ENCODE results near the gene ADGRF5.

DNA sequence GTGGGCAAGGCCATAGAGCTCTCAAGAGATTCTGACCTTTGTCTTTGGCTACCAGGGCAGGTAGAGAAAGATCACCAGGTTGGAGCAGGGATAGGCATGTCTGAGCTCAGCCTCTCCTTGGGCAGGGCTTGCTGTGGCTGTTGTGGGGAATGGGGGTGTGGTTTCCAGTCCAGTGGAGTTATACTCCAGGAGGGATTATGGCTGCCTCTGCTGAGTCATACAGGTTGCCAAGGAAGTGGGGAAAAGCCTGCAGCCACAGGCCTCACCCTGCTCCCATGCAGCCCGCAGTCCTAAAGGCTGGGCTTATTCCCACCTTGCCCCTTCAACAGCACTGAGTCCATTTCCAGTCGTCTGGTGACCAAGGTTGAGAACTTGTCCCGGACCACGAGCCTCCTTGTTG, 106.6 kb downstream of the ADGRF5 start:
- TF ChIP-seq, protein P1, sequence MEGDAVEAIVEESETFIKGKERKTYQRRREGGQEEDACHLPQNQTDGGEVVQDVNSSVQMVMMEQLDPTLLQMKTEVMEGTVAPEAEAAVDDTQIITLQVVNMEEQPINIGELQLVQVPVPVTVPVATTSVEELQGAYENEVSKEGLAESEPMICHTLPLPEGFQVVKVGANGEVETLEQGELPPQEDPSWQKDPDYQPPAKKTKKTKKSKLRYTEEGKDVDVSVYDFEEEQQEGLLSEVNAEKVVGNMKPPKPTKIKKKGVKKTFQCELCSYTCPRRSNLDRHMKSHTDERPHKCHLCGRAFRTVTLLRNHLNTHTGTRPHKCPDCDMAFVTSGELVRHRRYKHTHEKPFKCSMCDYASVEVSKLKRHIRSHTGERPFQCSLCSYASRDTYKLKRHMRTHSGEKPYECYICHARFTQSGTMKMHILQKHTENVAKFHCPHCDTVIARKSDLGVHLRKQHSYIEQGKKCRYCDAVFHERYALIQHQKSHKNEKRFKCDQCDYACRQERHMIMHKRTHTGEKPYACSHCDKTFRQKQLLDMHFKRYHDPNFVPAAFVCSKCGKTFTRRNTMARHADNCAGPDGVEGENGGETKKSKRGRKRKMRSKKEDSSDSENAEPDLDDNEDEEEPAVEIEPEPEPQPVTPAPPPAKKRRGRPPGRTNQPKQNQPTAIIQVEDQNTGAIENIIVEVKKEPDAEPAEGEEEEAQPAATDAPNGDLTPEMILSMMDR (conservative IDR thresholded peaks at IDR 0.05; ENCODE audit: low read length): no peak
- TF ChIP-seq EZH2phosphoT487 (IDR thresholded peaks at IDR 0.05; ENCODE audit: borderline replicate concordance, low read depth, low read length): no peak
